SKM-1 treated with dmso at 0.1 percent for 144 hours (cell line): ENCODE measurements around the gene CRABP2.

Experiments
- DNase-seq: peaks from one replicate; lab custom pipeline; 2025; ENCODE audit not compliant: unreplicated experiment; lab: John Stamatoyannopoulos, UW

The CRABP2 gene

GRCh38 chr1:156691665-156692440, 13.5 kb downstream of the CRABP2 start:
- peak; percentile 41 for DNase-seq

DNA sequence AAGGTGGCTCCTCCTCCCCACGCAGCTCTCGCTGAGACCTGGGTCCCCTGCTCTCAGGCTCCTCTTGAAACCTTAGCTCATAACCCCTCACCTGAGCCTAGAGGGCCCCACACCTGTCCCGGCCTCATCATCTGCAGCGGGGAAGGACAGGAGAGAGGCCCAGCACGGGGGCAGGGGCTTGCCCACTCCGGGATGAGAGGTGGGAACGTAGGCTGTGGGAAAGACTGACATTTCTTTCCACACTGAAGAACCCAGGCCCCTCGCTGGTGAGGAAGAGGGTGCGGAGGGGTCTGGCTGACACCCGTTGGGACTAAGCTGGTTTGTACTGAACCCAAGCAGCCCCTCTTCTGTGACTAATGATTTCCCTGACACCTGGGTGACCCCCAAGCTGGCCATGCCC, 14.2 kb downstream of the CRABP2 start:
- DNase-seq: no peak

GRCh38 chr1:156690675-156691036, 14.7 kb downstream of the CRABP2 start:
- no peak for DNase-seq

- DNase-seq: no peak
Measured at GRCh38 chr1:156689953-156690674, 15.3 kb downstream of the CRABP2 start.

DNA sequence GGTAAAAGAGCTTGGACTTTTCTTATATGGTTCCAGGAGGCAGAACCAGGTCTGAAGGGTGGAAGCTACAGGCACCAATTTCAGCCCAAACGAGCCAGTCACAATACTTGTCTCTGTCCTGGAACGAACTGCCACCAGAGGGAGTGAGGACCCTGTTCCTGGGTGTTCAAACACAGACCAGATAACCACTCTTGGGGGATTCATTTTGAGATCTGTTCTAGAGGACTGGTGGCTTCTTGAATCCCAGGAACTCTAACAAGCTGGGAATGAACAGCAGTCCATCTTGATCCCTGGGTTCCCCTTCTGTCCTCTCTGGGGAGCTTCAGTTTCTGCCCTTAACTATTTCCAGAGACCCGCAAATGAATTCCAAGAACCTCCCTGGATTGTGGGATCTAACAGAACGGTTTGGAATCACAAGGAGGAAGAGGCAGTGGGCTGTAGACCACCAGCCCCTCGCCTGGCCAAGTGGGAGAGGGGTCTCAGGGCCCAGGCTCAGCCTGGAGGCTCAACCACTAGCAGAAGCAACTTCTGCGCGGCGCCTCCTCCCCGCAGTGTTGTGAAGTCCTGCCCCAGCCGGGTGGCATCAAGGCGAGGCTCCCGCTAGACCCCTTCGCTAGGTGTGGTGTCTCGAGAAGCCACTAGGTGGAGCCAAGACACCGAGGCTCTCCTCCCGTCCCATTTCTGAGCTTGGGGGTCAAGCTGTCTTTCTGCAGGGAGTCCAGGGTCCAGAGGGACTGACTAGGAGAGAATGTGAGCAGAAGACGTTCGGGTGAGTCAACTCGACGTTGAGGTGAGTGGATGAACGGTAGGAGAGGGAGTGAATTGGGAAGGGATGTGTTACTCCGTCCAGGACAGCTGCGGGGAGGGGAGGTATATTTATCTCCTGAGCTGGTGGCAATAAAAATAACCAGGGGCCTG, 16.1 kb downstream of the CRABP2 start:
- peak; percentile 94 for DNase-seq

- peak; percentile 42 for DNase-seq
Measured at GRCh38 chr1:156684227-156684782, 21.1 kb downstream of the CRABP2 start.

DNA sequence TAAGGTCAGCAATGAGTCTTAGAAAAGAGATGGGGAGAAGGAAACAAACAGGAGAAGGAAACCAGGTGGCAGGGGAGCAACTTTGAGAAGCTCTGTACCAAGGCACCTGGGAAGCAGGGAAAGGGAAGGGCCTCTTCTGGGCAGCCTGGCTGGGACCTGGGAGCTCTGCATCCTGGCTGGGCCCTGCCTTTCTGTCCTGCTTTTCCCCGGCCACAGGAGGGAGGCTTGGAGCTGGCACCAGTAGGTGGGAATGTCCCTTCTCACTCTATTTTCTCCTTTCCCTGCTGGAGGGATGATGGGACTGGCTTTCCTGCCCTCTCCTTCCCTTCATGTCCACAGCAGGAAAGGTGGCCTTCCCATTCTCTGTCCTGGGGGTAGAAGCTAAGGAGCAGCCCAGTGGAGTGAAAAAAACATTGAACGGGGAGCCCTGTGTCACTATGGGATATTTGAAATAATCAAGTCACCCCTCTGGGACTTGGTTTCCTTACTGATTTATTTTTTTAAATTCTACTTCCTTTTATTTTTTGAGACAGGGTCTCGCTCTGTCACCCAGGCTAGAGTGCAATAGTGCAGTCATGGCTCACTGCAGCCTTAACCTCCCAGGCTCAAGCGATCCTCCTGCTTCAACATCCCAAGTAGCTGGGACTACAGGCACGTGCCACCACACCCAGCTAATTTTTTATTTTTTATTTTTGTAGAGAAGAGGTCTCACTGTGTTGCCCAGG, 23.1 kb downstream of the CRABP2 start:
- no peak for DNase-seq

GRCh38 chr1:156681196-156681960, 24.0 kb downstream of the CRABP2 start:
- no peak for DNase-seq

DNA sequence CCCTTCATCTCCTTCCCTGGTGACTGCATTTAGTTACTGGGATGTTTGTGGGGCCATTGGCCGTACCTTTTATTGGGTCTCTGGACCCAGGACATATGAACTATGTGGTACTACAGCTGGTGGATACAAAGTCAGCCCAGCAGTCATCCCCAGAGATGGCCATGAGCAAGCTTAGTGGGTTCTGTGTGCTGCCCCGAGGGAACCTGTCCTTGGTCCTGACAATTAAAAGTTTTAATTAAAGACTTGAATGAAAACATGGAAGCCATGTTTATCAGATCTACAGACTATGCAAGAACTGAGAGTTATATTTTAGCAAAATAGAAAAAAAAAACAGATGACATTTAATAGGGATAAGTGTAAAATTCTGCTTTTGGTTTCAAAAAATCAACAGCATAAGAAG, 25.3 kb downstream of the CRABP2 start:
- no peak for DNase-seq

GRCh38 chr1:156677616-156678596, 27.5 kb downstream of the CRABP2 start:
- peak; percentile 53 for DNase-seq

- no peak for DNase-seq
Measured at GRCh38 chr1:156676820-156677615, 28.4 kb downstream of the CRABP2 start, which contains the start of gene NES. Gene NES, minus strand, starts transcription at chr1:156677407. Its CDS starts 143 bp downstream, at chr1:156677264.

- no peak for DNase-seq
Measured at GRCh38 chr1:156676114-156676819, 29.1 kb downstream of the CRABP2 start.

DNA sequence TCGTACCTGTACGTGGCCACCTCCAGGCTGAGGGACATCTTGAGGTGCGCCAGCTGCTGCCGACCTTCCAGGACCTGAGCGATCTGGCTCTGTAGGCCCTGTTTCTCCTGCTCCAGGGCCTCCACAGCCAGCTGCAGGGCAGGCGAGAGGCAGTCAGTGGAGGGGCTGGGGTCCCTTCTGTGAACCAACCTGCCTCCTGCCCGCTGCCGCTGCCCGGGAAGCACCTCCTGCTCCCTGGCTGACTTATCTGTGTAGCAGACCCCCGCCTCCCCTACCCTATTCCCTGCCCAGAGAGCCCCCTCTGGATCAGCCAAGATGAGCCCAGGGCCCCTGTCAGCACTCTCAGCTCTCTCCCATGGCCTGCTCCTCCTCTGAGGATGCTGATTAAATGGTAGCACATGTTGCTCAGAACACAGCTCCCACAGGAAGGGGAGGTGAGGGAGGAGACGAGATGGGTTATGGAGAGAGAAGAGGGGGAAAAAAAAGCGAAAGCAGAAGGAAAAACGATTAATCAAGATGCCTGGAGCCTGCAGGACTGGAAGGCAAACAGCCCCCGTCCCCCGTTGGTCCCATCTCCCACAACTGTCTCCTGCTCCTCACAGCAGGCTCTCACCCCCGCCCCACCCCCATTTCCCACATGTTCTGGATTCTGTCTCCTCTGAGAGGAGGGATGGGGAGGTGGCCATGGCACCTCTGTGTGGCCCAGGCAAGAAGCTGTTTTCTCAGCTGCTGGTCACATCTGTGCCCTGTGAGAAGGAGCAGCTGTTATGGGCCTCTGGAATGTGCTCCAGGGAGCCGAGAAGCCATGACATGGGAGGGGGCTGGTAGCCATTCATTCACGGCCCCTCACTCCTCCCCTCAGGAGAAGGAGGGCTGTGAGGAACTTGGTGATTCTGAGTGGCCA, 29.9 kb downstream of the CRABP2 start:
- no peak for DNase-seq

GRCh38 chr1:156673387-156674121, 31.8 kb downstream of the CRABP2 start:
- DNase-seq: no peak

DNA sequence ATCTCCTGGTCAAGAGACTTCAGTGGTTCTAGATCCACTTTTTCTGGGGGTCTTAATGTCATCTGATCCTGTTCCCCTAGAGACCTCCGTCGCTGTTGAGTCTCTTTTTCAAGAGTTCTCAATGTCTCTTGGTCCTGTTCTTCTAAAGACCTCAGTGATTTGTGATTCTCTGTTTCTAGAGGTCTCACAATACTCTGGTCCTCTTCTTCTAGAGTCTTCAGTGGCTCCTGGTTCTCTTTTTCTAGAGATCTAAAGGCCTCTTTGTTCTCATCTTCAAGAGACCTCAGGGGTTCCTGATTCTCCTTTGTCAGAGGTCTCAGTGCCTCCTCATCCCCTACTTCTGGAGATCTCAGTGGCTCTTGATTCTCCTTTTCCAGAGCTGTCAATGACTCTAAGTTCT, 33.6 kb downstream of the CRABP2 start:
- DNase-seq: no peak
